Skeletal muscle cell (primary cell): ENCODE data around the gene CUX1.

Experiments
- DNase-seq: peaks from one replicate; pipeline ENCODE4 v3.0.0-alpha.2; 2010; ENCODE audit warnings: low read depth
- H3K4me3 ChIP-seq: 2 replicates; pipeline ENCODE4 v1.5.1; 2011; ENCODE audit warnings: low read depth, mild to moderate bottlenecking, control low read depth, low read length, moderate library complexity

CUX1 gene

GRCh38 chr7:102253066-102253972 lies 435.9 kb downstream of the CUX1 start:
- H3K4me3 ChIP-seq, result no peak overlapping the region

DNA sequence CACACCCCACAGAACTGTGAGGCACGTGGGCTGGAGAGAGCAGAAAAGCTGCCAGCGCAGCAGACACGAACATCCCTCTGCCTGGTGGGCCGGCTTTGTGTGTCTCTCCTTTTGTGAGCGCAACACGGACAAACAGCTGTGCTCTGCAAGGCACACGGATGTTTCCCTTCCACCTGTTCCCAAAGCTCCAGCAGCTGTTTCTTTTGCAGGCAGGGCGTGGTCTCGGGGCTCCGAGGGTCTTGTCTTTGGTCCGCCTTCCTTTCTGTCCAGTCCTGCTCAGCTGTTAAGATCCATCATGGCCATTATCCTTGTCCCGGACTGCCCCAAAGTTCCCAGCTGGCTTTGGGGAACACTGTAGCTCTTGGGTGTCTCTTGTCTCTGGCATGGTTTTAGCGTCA lies 436.5 kb downstream of the CUX1 start:
- peak; percentile 62 for DNase-seq
- H3K4me3 ChIP-seq, result no peak overlapping the region

More at GRCh38 chr7:102253066-102253972, 435.9 kb downstream of the CUX1 start:
- DNase-seq, result no peak

- no peak for DNase-seq
- no peak overlapping the region for H3K4me3 ChIP-seq
Measured at GRCh38 chr7:102254521-102254920, 437.1 kb downstream of the CUX1 start.

DNA sequence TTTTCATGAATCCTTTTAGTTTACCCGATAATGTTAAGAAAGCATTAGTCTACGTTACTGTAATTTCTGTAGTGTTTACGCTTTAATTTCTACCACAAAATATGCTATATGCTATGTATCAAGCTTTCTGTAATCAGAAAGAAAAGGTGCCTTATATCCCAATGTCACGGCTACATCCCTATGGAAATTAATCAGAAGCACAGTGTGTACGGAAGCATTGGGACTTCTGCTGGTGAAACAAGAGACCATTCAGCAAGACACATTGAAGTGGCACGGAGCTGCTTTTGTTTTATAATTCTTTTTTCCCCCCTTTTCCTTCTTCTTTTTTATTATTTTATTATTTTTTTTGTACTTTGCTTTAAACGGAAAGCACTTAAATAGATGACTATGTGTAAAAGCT lies 438.1 kb downstream of the CUX1 start:
- DNase-seq, result no peak
- H3K4me3 ChIP-seq, result no peak overlapping the region

GRCh38 chr7:102255916-102256315 lies 438.5 kb downstream of the CUX1 start:
- no peak for DNase-seq

DNA sequence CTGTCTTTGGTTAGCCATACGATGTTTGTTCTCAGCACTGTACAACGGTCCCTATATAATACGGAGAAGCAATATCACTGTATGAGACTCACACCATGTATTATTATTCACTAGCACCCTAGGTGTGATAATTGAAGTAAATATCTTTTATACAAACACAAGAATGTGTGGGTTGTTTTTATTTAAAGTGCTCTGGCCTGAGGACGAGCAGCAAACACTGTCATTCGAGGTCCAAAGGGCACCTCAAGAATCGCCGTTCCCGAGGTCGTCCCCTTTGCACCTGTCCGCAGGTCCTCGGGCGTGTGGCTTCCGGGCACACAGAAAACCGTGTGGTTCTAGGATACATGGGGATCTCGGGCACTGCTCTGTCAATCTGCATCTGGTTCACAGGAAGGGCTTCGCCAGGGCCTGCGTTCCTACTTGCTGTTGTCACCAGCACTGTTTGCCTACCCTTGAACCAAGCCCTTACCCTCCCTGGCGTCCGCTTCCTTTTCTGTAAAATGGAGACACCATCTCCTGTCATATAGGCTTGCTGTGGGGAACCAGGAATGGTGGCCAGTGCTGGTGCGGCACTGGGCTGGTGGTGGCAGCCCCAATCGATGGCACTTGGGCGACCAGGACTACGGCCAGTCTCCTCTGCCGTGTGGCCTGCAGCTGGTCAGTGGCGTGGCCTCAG lies 440.8 kb downstream of the CUX1 start:
- DNase-seq, result no peak
- no peak overlapping the region for H3K4me3 ChIP-seq

More at GRCh38 chr7:102255916-102256315, 438.5 kb downstream of the CUX1 start:
- H3K4me3 ChIP-seq, result no peak overlapping the region

GRCh38 chr7:102258749-102259107 lies 441.3 kb downstream of the CUX1 start:
- no peak overlapping the region for H3K4me3 ChIP-seq
- no peak for DNase-seq

- H3K4me3 ChIP-seq, result no peak overlapping the region
- DNase-seq, result no peak
Measured at GRCh38 chr7:102260856-102261255, 443.4 kb downstream of the CUX1 start.

- no peak overlapping the region for H3K4me3 ChIP-seq
- DNase-seq, result no peak
Measured at GRCh38 chr7:102261451-102261850, 444.0 kb downstream of the CUX1 start.

DNA sequence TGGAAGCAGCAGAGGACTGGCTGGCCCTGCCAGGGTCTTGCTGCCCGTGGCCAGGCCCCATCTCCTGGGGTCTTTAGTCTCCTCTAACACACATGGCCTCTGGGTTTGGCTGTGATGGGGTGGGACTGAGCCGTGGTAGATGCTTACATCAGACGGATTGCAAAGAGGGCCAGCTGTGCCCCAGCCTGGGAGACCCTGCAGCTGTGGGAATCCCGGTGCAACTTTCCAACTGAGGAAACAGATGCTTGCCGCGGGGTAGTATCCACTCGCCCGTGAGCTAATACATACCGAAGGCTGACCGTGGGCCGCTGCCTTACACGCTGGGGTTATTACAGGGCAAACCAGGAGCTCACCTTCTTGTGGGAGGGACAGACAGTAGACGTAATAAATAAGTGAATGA lies 445.1 kb downstream of the CUX1 start:
- H3K4me3 ChIP-seq, result no peak overlapping the region
- no peak for DNase-seq

DNA sequence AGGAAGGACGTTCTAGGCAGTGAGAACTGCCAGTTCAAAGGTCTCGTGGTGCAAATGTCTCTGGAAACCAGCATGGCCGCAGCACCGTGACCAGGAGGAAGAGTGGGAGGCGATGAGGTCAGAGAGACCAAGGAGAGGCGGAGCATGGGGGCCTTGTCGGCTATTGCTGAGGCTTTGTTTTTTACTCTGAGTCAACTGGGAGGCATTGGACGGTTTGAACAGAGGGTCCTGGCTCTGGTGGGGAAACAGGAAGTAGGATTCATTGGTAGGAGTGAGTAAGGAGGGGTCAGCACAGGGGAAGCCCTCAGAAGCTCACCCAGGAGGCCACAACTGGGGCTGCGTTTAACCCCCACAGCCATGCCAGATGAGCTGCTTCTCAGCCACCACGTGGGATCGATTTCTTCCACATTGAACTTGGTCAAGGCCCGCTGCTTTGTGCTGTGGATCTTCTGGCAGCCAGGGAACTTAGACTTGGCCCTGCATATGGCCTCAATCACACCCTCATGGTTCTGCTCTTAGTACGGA lies 447.0 kb downstream of the CUX1 start:
- DNase-seq, result no peak
- H3K4me3 ChIP-seq, result no peak overlapping the region

- no peak overlapping the region for H3K4me3 ChIP-seq
- DNase-seq, result no peak
Measured at GRCh38 chr7:102266541-102266940, 449.1 kb downstream of the CUX1 start.

- H3K4me3 ChIP-seq, result no peak overlapping the region
- DNase-seq, result no peak
Measured at GRCh38 chr7:102268635-102269034, 451.2 kb downstream of the CUX1 start.

- no peak overlapping the region for H3K4me3 ChIP-seq
- no peak for DNase-seq
Measured at GRCh38 chr7:102270178-102270887, 452.9 kb downstream of the CUX1 start.

DNA sequence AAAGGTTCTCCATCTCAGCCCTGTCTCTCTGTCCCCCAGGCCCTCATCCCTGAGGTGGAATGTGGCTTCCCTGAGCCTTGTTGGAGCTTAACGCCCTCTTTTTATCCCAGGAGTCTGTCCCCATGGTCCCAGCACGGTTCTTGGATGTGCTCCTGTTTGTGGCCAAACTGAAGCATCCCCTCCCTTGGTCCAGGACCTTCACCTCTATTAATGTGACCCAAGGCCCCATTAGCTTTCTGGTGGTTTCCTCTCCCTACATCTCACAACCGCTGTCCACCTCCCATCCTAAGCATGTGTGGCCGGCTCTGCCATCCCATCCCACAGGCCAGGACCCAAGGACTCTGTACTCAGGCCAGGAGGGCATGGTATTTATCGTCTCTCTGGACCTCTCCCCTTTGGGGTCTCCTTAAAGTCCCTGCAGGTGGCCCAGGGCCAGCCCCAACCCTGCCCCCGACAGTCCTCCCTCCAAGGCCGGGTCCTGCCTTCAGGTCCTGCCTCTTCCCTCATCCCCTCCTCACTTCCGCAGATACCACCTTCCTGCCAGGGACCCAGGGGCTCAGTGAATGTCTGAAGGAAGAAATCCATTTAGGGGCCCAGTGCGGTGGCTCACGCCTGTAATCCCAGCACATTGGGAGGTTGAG lies 453.9 kb downstream of the CUX1 start:
- DNase-seq, result no peak
- H3K4me3 ChIP-seq, result no peak overlapping the region

- no peak overlapping the region for H3K4me3 ChIP-seq
- peak; percentile 29 for DNase-seq
Measured at GRCh38 chr7:102272075-102272916, 454.9 kb downstream of the CUX1 start.

GRCh38 chr7:102272917-102273748 lies 455.7 kb downstream of the CUX1 start:
- no peak overlapping the region for H3K4me3 ChIP-seq
- DNase-seq, result no peak
